Measurements from ENCODE around the gene ELOVL4.

The ELOVL4 gene

GRCh38 chr6:79947191-79948186 is at the start of gene ELOVL4:
ELOVL4 (minus strand) TSS chr6:79947553; CDS start chr6:79947279, 274 bp downstream.
- DNase-seq: peak; percentile 44 to 48

DNA sequence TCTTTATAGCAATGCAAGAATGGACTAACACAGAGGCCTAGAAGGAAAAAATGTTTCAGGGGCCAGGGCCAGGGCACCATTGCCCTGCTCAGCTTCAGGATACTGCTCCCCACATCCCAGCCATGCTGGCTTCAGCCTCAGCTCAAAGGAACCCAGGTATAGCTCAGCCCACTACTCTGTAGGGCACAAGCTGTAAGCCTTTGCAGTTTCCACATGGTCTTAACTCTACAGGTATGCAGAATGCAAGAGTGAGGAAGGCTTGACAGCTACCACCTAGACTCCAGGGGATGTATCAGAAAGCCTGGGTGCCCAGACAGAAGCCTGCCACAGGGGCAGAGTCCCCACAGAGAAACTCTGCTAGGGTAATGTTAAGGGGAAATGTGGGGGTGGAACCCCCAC is 46.6 kb upstream of the ELOVL4 start:
- no peak for DNase-seq

GRCh38 chr6:79993012-79993910 is 45.9 kb upstream of the ELOVL4 start:
- DNase-seq: no peak

DNA sequence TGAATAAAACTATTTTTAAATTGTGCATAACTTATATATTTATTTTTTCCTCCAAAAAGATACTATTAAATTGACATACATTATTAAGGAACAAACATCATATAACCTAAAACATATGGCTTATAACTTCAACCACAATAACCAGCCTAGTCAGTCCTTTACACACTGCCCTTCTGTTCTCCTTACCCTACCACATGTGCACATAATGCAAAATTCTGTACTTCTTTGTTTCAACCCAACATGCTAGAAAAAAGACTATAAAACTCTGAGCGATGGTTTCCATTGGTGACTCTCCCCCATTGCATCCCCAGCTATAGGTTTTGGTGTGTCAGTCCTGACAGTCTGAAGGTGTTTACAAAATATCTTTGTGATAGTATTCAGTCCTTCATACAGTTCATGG is 42.3 kb upstream of the ELOVL4 start:
- no peak for DNase-seq

DNA sequence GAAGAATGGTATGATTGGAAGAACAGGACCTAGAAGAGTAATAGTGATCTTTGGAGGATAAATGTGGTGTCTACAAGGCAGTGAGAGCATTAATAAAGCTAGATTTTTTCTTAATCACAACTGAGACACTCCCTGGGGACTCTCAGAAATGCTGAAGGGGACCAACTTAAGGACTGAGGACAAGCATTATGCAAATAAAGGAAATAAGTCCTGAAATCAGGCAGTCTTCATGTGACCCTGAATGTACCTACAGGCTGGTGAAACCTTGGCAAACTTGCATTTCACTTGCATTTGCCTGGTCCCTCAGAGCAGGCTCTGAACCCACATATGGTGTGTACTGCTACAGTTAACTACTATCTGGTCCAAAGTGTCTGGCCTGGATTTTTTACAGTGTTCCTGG is 37.8 kb upstream of the ELOVL4 start:
- DNase-seq: no peak

- no peak for DNase-seq
These were observed 36.9 kb upstream of the ELOVL4 start for GRCh38 chr6:79984261-79984660.

GRCh38 chr6:79981652-79982051 is 34.3 kb upstream of the ELOVL4 start:
- no peak for DNase-seq

- DNase-seq: no peak
These were observed 23.8 kb upstream of the ELOVL4 start for GRCh38 chr6:79971193-79971592.

DNA sequence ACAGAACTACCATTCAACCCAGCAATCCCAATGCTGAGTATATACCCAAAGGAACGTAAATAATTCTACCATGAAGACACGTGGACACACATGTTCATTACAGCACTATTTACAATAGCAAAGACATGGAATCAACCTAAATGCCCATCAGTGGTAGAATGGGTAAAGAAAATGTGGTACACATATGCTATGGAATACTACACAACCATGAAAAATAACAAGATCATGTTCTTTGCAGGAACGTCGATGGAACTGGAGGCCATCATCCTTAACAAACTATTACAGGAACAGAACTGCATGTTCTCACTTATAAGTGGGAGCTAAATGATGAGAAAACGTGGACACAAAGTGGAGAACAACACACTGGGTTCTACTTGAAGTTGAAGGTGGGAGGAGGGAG is 22.4 kb upstream of the ELOVL4 start:
- no peak for DNase-seq

DNA sequence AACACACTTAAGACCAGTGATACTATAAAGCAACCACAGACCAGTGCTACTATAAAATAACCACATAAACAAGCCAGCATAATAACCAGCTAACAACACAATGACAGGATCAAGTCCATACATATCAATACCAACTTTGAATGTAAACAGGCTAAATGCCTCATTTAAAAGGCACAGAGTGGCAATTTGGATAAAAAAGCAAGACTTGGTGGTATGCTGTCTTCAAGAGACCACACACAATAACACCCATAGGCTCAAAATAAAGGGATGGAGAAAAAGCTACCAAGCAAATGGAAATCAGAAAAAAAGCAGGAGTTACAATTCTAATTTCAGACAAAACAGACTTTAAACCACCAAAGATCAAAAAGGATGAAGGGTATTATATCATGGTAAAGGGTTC is 19.8 kb upstream of the ELOVL4 start:
- DNase-seq: no peak

DNA sequence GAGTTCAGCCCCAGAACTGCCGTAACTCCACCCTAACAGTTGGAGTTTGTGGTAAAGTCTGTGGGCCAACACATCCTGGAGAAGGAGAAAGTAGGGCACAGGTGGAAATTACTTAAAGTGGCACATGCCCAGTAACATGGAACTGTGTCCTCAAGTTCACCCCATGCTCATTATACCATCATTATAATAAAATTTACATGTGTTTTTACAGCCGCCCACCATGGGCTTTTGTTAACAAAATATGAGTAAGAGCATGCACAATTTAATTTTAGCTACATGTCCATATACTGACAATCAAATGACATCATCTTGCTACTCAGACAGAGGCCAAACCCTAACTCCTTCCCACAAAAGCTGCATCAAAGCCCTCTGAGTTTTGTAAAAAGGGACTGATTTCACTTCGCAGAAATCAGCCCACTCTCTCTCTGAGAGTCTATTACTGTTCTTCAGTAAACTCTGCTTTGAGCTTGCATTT is 17.3 kb upstream of the ELOVL4 start:
- DNase-seq: no peak

- no peak for DNase-seq
These were observed 7.5 kb upstream of the ELOVL4 start for GRCh38 chr6:79954849-79955248.

DNA sequence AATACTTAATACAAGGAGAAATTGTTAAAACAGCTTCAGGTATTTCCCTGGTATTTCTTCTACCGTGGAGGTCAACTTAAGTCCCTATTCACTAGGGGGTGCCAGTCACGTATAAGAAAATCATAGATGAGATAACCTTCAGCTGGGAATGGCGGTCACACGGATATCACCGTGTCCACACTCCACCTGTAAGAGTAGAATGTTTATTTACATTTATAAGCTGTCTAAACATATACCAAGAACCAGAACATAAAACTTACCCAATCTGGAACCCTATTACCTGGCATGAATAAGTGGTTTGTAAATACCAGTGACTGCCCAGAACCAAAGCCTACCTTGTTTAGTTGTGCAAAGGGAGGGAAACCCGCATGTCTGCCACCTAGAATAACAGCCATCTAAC is 1.9 kb upstream of the ELOVL4 start:
- DNase-seq: peak; percentile 9 to 10

DNA sequence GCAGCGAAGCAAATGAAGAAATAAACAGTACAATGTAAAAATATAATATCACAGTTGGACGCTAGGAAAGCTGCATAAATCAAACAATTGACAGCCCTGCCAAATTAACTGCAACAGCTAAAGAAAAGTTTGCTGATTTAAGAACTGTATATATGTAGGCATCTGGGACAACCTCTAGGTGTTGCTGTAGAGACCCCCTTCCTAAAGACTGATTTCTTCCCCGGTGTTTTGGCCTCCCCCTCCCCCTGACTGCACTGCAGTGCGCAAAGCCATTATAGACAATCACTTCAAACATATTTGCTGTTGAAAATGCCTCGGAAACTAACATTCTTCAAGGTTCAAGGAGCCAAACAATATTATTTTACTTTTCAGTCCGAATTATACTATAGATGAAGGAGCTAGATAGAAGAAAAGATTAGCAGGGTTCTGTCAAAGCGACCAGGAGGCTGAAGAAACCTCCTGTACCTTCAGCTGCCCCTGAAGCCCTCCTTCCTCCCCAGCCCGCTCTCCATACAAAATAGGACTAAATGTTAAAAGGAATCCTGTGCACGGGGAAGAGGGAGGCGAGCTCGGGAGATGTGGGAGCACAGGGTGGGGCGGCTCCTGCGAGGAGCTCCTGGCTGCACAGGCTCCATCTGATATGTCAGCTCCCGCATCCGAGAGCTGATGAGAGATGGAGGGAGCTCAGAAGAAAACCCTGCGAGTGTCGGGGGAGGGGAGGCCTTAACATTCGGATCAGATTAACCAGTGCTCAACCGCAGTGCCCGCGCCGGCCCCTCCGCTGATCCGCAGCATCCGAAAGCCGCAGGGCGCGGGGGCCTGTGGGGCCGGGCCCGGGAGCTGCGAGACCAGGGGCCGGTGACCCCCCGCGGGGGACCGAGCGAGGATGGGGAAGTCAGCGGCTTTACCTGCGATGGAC is 822 bp downstream of the ELOVL4 start:
- DNase-seq: peak in 1 of 2 experiments; percentile 6

DNA sequence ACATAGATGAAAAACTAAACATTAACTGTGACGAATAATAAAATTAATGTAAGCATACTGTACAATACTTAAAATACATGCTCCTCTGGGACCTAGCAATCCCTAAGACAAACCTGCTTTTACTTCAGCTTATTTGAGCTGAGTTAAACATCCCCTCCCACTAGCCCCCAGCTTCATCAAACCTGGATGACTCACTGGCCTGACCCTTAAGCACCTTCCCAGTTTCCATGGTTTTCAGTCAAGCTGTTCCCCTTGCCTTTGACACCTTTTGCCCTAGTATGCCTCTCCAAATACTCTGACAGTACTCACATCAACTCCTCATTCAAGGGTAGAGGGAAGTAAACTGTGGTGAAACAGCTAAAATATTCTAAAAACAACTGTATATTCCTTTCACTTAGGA is 4.2 kb downstream of the ELOVL4 start:
- no peak for DNase-seq

- no peak for DNase-seq
These were observed 5.7 kb downstream of the ELOVL4 start for GRCh38 chr6:79941489-79942151.

DNA sequence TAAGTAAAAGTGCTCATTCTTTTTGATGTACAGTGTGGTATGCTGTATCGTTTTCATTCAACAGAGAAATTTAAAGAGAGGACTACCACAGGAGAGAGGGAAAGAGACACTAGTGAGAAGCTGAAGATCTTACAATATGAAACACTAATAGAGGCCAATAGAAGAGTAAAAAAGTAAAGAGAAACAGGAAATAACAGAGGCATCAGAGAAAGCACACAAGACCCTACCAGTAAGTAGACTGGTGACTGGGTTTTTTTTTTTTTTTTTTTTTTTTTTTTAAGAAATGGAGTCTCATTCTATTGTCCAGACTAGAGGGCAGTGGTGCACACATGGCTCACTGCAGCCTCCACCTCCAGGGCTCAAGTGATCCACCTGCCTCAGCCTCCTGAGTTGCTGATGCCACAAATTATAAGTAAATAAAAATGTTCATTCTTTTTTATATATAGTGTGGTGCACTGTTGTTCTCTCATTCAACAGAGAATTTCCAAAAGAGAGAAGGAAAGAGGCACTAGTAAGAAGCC is 18.8 kb downstream of the ELOVL4 start:
- DNase-seq: no peak

DNA sequence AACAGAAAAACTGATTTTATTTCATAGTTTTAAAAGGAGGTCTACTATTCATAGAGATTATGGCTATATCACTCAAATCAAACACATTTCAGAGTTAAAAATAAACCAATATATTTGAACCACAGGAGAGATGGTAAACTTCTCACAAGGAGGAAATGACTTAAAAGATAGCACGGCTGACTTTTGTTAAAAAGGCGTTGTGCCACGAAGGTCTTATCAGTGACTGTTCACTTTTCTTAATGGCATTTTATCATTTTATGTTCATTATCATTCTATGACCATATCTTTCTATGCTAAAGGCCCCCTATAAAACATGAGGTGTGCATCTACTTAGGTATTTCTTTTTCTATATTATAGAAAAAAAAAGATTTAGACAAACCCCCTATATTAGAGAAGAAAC is 19.6 kb downstream of the ELOVL4 start:
- DNase-seq: no peak

GRCh38 chr6:79923270-79923669 is 24.1 kb downstream of the ELOVL4 start:
- DNase-seq: no peak

DNA sequence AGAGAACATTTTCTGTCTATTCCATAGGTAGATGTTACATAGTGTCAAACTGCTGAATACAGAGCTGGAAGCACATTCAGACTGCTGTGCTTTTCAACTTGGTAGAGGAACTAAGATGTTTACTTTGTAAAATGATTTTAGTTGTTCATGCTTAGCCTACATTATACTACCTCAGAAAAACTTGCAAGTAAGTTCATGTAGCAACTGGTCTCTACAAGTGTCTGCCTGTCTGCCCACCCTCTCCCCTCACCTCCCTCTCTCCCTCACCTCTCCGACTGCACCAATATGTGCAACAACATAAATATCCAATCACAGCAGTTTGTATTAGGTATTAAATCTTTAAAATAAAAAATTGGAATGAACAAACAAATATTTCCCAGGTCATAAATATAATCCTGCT is 25.3 kb downstream of the ELOVL4 start:
- no peak for DNase-seq

DNA sequence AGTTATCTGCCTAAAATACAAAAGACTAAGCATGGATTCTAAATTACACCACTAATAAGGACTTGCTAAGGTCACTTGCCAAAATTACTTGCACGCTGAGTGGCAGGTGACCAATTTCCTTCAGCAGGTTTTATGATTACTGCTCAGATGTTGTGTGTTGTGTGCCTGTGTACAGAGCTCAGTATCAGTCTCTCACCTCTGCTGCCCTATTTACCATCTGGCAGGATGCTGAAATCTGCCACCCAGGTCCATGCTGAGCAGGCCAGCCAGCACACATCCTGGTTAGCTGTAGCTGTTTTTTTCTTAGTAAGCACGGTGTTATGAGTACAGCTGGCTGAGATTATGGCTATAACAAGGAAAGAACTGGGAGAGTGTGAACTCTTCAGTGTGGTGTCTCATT is 34.0 kb downstream of the ELOVL4 start:
- no peak for DNase-seq

DNA sequence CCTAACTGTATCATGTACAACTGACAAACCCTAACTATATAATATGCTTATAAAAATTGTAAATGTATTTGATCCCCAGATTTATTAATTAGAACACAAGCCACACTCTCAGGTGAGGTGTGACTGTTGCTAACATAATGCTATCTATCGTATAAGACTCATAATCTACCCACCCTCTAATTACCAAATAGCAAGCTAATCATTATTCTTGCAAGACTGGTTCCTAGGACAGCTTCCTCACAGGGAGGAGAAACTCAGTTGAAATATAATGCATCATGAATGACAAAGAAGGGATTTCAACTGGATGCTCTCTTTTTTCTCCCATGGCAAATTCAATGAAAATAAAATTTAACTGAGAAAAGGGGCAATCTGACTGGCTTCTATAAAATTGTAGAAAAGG is 35.4 kb downstream of the ELOVL4 start:
- no peak for DNase-seq
